H9 (cell line): ENCODE data around the gene RNPEPL1. TPM values are rescaled to one million over a fixed set of nuclear protein-coding genes. Genes with fewer than 3 reads are reported as not detected.

ENCODE experiments used
- DNase-seq: peaks from one replicate; pipeline ENCODE4 v3.0.0-alpha.2; 2017
- H2AFZ ChIP-seq: one replicate; pipeline ENCODE4 v1.6.1; 2013; ENCODE audit warnings: mild to moderate bottlenecking, low read length, control low read depth, moderate library complexity
- H2AK5ac ChIP-seq: 2 replicates; pipeline ENCODE4 v1.6.1; 2013; ENCODE audit warnings: low read length, control low read depth, mixed read lengths; ENCODE audit not compliant: insufficient read length
- H2BK120ac ChIP-seq: one replicate; pipeline ENCODE4 v1.6.1; 2013; ENCODE audit warnings: low read depth, mild to moderate bottlenecking, low read length, control low read depth, inconsistent platforms; ENCODE audit not compliant: poor library complexity, severe bottlenecking
- H2BK12ac ChIP-seq: 2 replicates; pipeline ENCODE4 v1.6.1; 2013; ENCODE audit warnings: low read length, control low read depth, mixed read lengths, low read depth; ENCODE audit not compliant: insufficient read length
- H2BK15ac ChIP-seq: 2 replicates; pipeline ENCODE4 v1.6.1; 2013; ENCODE audit warnings: low read depth, low read length, control low read depth
- H2BK20ac ChIP-seq: one replicate; pipeline ENCODE4 v1.6.1; 2013; ENCODE audit warnings: low read depth, mild to moderate bottlenecking, low read length, control low read depth, inconsistent platforms; ENCODE audit not compliant: poor library complexity, severe bottlenecking
- H2BK5ac ChIP-seq: 2 replicates; pipeline ENCODE4 v1.6.1; 2013; ENCODE audit warnings: low read length, control low read depth, mixed read lengths; ENCODE audit not compliant: insufficient read length
- H3K14ac ChIP-seq: 2 replicates; pipeline ENCODE4 v1.6.1; 2013; ENCODE audit warnings: low read length, control low read depth; ENCODE audit not compliant: insufficient read depth
- H3K18ac ChIP-seq: 2 replicates; pipeline ENCODE4 v1.6.1; 2013; ENCODE audit warnings: low read depth, mild to moderate bottlenecking, mixed read lengths, low read length, control low read depth; ENCODE audit not compliant: insufficient read length
- H3K23ac ChIP-seq: 2 replicates; pipeline ENCODE4 v1.6.1; 2013; ENCODE audit warnings: low read length, control low read depth, mixed read lengths, low read depth; ENCODE audit not compliant: insufficient read length
- H3K23me2 ChIP-seq: 2 replicates; pipeline ENCODE4 v1.6.1; 2013; ENCODE audit warnings: low read depth, mild to moderate bottlenecking, mixed read lengths, low read length, control low read depth; ENCODE audit not compliant: insufficient read length, poor library complexity, severe bottlenecking
- H3K27ac ChIP-seq: 2 replicates; pipeline ENCODE4 v1.5.1; 2013; ENCODE audit warnings: low read length, control low read depth, mixed read lengths, low read depth; ENCODE audit not compliant: insufficient read length
- H3K27me3 ChIP-seq: 2 replicates; pipeline ENCODE4 v1.6.1; 2013; ENCODE audit warnings: low read length, control low read depth, inconsistent platforms; ENCODE audit not compliant: insufficient read depth
- H3K4ac ChIP-seq: 2 replicates; pipeline ENCODE4 v1.6.1; 2013; ENCODE audit warnings: low read depth, mild to moderate bottlenecking, control low read depth, inconsistent platforms, low read length, moderate library complexity
- H3K4me1 ChIP-seq: 2 replicates; pipeline ENCODE4 v1.6.1; 2013; ENCODE audit warnings: low read length, control low read depth, inconsistent platforms; ENCODE audit not compliant: insufficient read depth
- H3K4me2 ChIP-seq: 2 replicates; pipeline ENCODE4 v1.6.1; 2013; ENCODE audit warnings: low read length, control low read depth, mixed read lengths; ENCODE audit not compliant: insufficient read length, insufficient read depth
- H3K56ac ChIP-seq: 2 replicates; pipeline ENCODE4 v1.6.1; 2013; ENCODE audit warnings: low read depth, mild to moderate bottlenecking, mixed read lengths, low read length, control low read depth; ENCODE audit not compliant: insufficient read length
- H3K79me1 ChIP-seq: 2 replicates; pipeline ENCODE4 v1.6.1; 2013; ENCODE audit warnings: low read depth, mild to moderate bottlenecking, moderate library complexity, low read length, control low read depth, inconsistent platforms; ENCODE audit not compliant: insufficient read depth, poor library complexity, severe bottlenecking
- H3K79me2 ChIP-seq: 2 replicates; pipeline ENCODE4 v1.6.1; 2013; ENCODE audit warnings: low read length, control low read depth, inconsistent platforms; ENCODE audit not compliant: insufficient read depth
- H3K9ac ChIP-seq: 2 replicates; pipeline ENCODE4 v1.6.1; 2013; ENCODE audit warnings: low read length, control low read depth, mixed read lengths; ENCODE audit not compliant: insufficient read length; ENCODE audit errors: extremely low read depth
- H3K9me3 ChIP-seq: one replicate; pipeline ENCODE4 v1.6.1; 2013; ENCODE audit warnings: low read depth, low read length, inconsistent platforms; ENCODE audit not compliant: control insufficient read depth
- H3T11ph ChIP-seq: one replicate; pipeline ENCODE4 v1.6.1; 2013; ENCODE audit warnings: mild to moderate bottlenecking, low read length, control low read depth, inconsistent platforms
- H4K20me1 ChIP-seq: one replicate; pipeline ENCODE4 v1.6.1; 2013; ENCODE audit not compliant: control insufficient read depth, insufficient read length, insufficient read depth
- H4K5ac ChIP-seq: 2 replicates; pipeline ENCODE4 v1.6.1; 2013; ENCODE audit warnings: low read depth, mild to moderate bottlenecking, mixed read lengths, low read length, control low read depth; ENCODE audit not compliant: insufficient read length
- H4K8ac ChIP-seq: replicated peaks from 2 replicates; pipeline ENCODE4 v1.6.1; 2013; ENCODE audit warnings: low read length, control low read depth, mixed read lengths, low read depth; ENCODE audit not compliant: insufficient read length
- H4K91ac ChIP-seq: 2 replicates; pipeline ENCODE4 v1.6.1; 2013; ENCODE audit warnings: low read depth, mild to moderate bottlenecking, moderate library complexity, mixed read lengths, low read length, control low read depth; ENCODE audit not compliant: insufficient read length
- H3K27ac Mint-ChIP-seq, 3 experiments: 2 replicates in 2 of 3; 3 replicates in 1 of 3; pipeline ENCODE4 v1.8.0; 2020 to 2021; ENCODE audit warnings: mixed read lengths in 3 of 3, mild to moderate bottlenecking in 1 of 3, moderate library complexity in 1 of 3
- H3K27me3 Mint-ChIP-seq: 2 replicates; pipeline ENCODE4 v1.8.0; 2021; ENCODE audit warnings: low read depth, mild to moderate bottlenecking, moderate library complexity, mixed read lengths
- H3K36me3 Mint-ChIP-seq, 3 experiments: 2 replicates in 2 of 3; 3 replicates in 1 of 3; pipeline ENCODE4 v1.8.0; 2020 to 2021; ENCODE audit warnings: low read depth in 3 of 3, mixed read lengths in 3 of 3; ENCODE audit not compliant: insufficient read depth in 1 of 3
- H3K4me1 Mint-ChIP-seq, 2 experiments: 2 replicates each; pipeline ENCODE4 v1.8.0; 2020; ENCODE audit warnings: mixed read lengths in 2 of 2
- H3K4me3 Mint-ChIP-seq, 2 experiments: 2 replicates in 1 of 2; 3 replicates in 1 of 2; pipeline ENCODE4 v1.8.0; 2020 to 2021; ENCODE audit warnings: mild to moderate bottlenecking in 2 of 2, mixed read lengths in 2 of 2, moderate library complexity in 1 of 2
- H3K9me3 Mint-ChIP-seq, 2 experiments: 2 replicates in 1 of 2; 3 replicates in 1 of 2; pipeline ENCODE4 v1.8.0; 2020; ENCODE audit warnings: mild to moderate bottlenecking in 2 of 2, mixed read lengths in 2 of 2, moderate library complexity in 1 of 2
- WGBS: extraction: QIAGEN DNeasy Blood & Tissue Kit; methylation state at CpG from one replicate; pipeline ENCODE4 v1.1.7; 2013; ENCODE audit warnings: missing lambda C conversion rate, low lambda C conversion rate, mixed read lengths; ENCODE audit not compliant: insufficient read length; ENCODE audit errors: extremely low coverage; 5-methylcytosine and 5-hydroxymethylcytosine counted together
- total RNA-seq: library from RNA; stranded (reverse); gene quantifications from 2 replicates; pipeline ENCODE4 v1.2.1, GENCODE V29; 2021
- TF ChIP-seq, protein P1 (sequence below): fragments of 200-600 bp; sonication (generic); conservative IDR thresholded peaks from 3 replicates; pipeline ENCODE4 v1.8.0; 2021; ENCODE audit warnings: antibody characterized with exemption, mild to moderate bottlenecking

RNPEPL1 gene
- total RNA-seq, 1 experiment from 2014 or later, result 22.5 TPM

DNA sequence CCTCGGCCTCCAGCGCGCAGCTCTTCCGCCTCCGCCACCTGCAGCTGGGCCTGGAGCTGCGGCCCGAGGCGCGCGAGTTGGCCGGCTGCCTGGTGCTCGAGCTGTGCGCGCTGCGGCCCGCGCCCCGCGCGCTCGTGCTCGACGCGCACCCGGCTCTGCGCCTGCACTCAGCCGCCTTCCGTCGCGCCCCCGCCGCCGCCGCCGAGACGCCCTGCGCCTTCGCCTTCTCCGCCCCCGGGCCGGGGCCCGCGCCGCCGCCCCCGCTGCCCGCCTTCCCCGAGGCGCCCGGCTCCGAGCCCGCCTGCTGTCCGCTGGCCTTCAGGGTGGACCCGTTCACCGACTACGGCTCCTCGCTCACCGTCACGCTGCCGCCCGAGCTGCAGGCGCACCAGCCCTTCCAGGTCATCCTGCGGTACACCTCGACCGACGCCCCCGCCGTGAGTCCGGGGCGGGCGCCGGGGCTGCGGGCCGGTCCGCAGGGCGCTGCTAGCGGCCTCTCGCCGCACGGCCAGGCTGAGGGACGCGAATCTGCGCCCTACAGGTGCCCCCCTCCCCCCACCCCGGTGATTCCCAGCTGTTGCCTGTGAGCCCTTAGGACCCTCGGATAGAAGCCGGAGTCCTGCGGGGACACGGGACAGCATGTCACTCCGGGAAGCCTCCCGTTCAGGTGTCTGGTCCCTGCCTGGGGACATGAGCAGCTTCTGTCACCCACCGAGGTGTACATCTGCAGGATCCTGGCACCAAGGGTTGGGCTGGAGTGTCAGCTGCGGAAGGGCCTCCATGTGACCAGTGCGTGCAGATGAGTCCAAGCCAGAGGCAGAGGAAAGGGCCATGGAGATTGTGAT, 616 bp downstream of the RNPEPL1 start:
- Histone ChIP-seq H2BK5ac (no peak overlapping the region), H3K23me2 (peaks cover 11% of the 10 kb centered on the region), H3K18ac (no peak overlapping the region), H3K56ac (no peak overlapping the region), H2AFZ (no peak overlapping the region), H3K9ac (no peak overlapping the region), H4K8ac (no peak overlapping the region), H4K91ac (no peak overlapping the region), H3K4me1 (peaks cover 2% of the 10 kb centered on the region; the same call in 1 of the 2 replicates), H3K4me2 (peak overlapping the region; percentile 54), H2BK120ac (no peak overlapping the region), H4K5ac (no peak overlapping the region), H2BK12ac (no peak overlapping the region), H2BK20ac (no peak overlapping the region), H3K27ac (no peak overlapping the region), H3K14ac (no peak overlapping the region; the same call in 1 of the 2 replicates), H3K79me1 (no peaks in the 10 kb centered on the region), H3K23ac (no peak overlapping the region), H3K79me2 (no peaks in the 10 kb centered on the region; the same call in 1 of the 2 replicates), H2AK5ac (no peak overlapping the region), H3K27me3 (peaks cover 20% of the 10 kb centered on the region), H3T11ph (no peak overlapping the region), H4K20me1 (no peaks in the 10 kb centered on the region), H3K4ac (no peak overlapping the region), H2BK15ac (no peak overlapping the region), H3K9me3 (no peaks in the 10 kb centered on the region)
- TF ChIP-seq, protein P1, sequence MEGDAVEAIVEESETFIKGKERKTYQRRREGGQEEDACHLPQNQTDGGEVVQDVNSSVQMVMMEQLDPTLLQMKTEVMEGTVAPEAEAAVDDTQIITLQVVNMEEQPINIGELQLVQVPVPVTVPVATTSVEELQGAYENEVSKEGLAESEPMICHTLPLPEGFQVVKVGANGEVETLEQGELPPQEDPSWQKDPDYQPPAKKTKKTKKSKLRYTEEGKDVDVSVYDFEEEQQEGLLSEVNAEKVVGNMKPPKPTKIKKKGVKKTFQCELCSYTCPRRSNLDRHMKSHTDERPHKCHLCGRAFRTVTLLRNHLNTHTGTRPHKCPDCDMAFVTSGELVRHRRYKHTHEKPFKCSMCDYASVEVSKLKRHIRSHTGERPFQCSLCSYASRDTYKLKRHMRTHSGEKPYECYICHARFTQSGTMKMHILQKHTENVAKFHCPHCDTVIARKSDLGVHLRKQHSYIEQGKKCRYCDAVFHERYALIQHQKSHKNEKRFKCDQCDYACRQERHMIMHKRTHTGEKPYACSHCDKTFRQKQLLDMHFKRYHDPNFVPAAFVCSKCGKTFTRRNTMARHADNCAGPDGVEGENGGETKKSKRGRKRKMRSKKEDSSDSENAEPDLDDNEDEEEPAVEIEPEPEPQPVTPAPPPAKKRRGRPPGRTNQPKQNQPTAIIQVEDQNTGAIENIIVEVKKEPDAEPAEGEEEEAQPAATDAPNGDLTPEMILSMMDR, result no peak
- peaks cover 0 to 2% (median 0%) of the 10 kb centered on the region in 3 experiments; a peak in 1 of 7 replicates for H3K36me3 Mint-ChIP-seq
- no peak for DNase-seq
- H3K9me3 Mint-ChIP-seq, result no peaks in the 10 kb centered on the region
- H3K27ac Mint-ChIP-seq, result no peak overlapping the region
- WGBS, result no CpG with 5 or more reads among the region's 93 CpGs
- peaks cover 23 to 24% of the 10 kb centered on the region in 2 experiments for H3K4me1 Mint-ChIP-seq
- H3K27me3 Mint-ChIP-seq, result peaks cover 26% of the 10 kb centered on the region
- peak overlapping the region; percentile 72 to 84 for H3K4me3 Mint-ChIP-seq
